HCT116 (cell line): ENCODE data around the gene CFAP410.

Experiments used
- ATF3 ChIP-seq: IDR thresholded peaks from 2 replicates; pipeline ENCODE4 v1.6.1; 2012
- EZH2phosphoT487 ChIP-seq: fragments of 200-600 bp; IDR thresholded peaks from 2 replicates; pipeline ENCODE4 v1.6.1; 2018; ENCODE audit warnings: antibody characterized with exemption, borderline replicate concordance

GRCh38 chr21:44319407-44320065 is 19.7 kb downstream of the CFAP410 start:
- TF ChIP-seq EZH2phosphoT487, result no peak
- TF ChIP-seq ATF3, result no peak
